GM18519 (cell line): ENCODE results near the gene EVI5.
"Not testable (repeated sequence)": the region's sequence is repeated elsewhere in the genome, so short reads cannot be mapped to it uniquely, and the experiment has no call there.

ENCODE experiments used
- ATAC-seq: cut with Tn5 transposase; IDR thresholded peaks from one replicate; pipeline ENCODE4 v1.9.1; 2021; ENCODE audit warnings: mild to moderate bottlenecking, moderate library complexity; ENCODE audit not compliant: unreplicated experiment, low FRiP score

EVI5 gene

DNA sequence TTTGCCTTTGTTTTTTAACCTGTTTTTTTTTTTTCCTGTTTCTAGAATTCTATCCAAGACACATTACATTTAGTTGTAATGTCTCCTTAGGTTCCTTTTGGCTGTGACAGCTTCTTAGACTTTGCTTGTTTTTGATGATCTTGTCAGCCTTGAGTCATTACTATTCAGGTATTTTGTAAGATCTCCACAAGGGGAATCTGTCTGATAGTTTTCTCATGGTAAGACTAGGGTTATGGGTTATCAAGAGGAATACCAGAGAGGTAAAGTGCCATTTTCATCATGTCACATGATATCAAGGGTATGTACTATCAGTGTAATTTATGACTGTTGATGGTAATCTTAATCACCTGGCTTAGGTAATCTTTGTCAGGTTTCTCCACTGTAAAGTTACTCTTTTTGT, 199.1 kb downstream of the EVI5 start:
- no peak for ATAC-seq

GRCh38 chr1:92584810-92585209, 200.1 kb downstream of the EVI5 start:
- ATAC-seq, result not testable (repeated sequence)

- ATAC-seq, result peak; percentile 84
Measured at GRCh38 chr1:92583821-92584760, 200.8 kb downstream of the EVI5 start.

DNA sequence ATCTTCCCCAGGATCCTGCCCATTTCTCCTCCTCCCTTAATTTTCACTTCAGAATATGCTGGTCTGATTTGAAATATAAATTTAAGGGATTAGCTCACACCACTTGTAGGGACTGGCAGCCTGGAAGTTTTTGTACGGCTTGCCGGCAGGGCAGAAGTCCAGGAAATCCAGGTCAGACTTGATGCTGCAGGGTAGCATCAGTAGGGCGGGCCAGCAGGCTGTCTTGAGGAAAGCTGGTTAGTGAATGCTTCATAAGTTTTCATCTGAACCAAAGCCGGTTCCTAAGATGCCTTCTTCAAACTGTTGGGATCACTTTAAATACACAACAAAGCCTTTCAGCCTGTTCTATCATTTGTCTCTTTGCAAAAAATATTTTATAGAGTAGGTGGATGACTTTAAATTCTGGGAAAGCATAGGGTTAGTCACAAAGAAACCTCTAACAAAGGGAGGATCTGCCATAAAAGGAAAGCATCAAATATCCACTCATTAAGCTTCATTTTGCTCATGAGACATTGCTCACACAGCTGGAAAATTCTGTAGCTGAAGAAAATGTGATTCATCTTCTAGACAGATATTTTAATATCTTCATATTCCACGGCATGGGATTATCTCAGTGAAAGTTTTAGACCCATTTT, 207.5 kb downstream of the EVI5 start:
- ATAC-seq, result no peak

- no peak for ATAC-seq
Measured at GRCh38 chr1:92575123-92575522, 209.8 kb downstream of the EVI5 start.

DNA sequence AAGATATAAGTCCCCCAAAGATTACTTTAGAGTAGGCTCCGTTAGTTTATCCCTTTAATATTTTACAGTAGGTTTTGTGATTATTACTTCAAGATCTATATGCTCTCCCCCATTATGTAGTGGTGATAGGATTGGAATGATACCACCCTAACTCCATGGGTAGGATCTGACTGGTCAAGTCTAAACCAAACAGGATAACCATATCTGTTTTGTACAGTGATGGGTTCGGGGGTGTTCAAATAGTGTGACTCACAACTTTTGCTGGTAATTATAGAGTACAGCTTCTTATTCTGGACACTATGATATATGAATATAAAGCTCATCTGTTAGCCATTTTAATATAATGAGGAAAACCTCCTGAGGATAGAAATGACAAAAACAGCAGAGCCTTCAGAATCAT, 212.4 kb downstream of the EVI5 start:
- no peak for ATAC-seq

DNA sequence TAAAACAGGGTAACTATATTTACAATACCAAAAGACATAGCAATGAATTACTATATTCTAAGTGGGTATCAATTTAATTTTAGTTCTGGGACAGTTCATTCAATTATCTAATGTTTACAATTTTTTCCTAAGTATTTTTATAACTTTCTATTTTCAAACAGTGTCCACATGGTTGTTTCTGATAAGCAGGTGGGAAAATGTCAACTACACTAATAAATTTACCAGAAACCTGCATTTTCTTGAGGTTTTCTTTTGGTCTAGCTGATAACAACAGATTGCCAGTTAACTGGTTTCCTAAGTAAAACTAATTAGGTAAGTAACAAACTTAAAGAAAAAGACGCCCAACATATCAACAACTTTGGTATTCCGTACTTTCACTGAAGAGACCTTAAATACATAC, 213.3 kb downstream of the EVI5 start:
- no peak for ATAC-seq

- no peak for ATAC-seq
Measured at GRCh38 chr1:92567211-92567868, 217.6 kb downstream of the EVI5 start.

DNA sequence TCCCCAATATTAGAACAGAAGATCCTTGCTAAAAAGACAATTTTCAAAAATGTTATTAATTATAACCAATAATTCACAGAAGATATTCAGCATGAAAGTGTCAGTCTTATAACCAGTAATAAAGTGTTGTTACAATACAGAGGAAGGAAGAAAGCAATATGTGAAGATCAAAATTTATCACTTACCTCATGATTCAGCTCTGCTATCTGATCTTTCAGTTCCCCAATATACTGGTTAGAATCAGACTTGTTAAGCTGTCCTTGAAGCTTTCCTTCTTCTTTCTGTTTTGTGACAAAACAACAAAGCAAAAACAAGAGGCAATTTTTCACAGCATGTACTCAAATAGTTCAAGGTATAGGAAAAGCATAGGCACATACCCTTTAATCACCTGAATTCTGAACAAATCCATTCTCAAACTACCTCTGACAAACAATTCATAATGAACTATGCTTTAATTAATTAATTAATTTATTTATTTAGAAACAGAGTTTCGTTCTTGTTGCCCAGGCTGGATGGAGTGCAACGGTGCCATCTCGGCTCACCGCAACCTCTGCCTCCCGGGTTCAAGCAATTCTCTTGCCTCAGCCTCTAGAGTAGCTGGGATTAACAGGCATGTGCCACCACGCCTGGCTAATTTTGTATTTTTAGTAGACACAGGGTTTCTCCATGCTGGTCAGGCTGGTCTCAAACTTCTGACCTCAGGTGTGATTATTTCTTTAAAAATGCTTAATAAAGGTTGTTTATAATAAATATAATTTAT, 221.3 kb downstream of the EVI5 start:
- ATAC-seq, result peak; percentile 93

DNA sequence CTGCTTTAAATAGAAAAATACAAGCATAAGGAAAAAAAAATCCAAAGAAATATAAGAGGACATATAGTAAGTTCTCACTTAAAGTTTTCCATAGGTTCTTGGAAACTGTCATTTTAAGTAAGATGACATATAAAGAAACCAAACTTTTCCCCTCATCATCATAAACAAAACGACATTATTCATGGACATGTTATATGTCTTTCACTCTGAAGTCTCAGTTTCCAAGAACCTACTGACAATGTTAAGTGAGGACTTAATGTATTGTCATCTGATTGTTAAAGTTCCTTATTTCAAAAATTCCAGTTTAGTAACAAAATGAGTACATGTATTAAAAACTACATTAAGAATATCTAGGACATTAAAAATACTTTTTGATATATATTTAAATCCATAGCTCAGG, 228.6 kb downstream of the EVI5 start:
- ATAC-seq, result no peak

DNA sequence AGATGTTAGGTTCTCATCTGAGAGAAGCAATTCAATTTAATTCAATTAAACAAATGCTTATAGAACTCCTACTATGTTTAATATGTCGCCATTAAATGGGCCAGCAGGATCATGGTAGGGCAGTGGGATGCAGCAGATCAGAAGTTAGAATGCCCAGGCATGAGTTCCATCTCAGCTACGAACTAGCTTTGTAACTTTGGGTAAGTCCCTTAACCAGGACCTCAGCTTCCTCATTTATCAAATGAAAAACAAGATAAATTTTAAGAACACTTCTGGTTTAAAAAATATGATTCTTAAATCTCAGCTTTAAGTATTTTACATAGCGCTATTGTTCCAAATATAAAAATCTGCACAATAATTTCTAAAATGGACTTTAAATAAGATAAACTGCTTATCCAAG, 230.7 kb downstream of the EVI5 start:
- no peak for ATAC-seq

DNA sequence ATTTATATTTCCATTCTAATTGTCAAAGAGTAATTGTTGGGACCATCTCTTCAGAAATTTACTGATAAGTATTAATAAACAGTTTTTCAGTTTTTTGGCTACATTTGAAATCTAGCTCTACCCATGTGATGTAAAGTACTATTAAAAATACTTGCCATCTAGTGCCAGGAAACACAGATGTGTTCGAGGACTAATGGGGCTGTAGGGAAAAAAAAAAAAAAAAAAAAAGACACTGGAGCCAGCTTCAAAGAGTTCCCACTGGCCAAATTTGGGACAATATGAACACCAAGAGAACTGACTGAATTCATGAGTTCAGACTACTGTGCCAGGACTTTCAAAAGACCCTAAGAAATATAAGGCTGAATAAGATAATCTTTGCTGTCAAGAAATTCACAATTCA, 233.0 kb downstream of the EVI5 start:
- ATAC-seq, result no peak

- ATAC-seq, result no peak
Measured at GRCh38 chr1:92544756-92545165, 240.1 kb downstream of the EVI5 start.

- ATAC-seq, result no peak
Measured at GRCh38 chr1:92543131-92544055, 241.5 kb downstream of the EVI5 start.

GRCh38 chr1:92538413-92539061, 246.4 kb downstream of the EVI5 start:
- ATAC-seq, result peak; percentile 39

GRCh38 chr1:92538048-92538412, 246.9 kb downstream of the EVI5 start:
- ATAC-seq, result peak; percentile 68

DNA sequence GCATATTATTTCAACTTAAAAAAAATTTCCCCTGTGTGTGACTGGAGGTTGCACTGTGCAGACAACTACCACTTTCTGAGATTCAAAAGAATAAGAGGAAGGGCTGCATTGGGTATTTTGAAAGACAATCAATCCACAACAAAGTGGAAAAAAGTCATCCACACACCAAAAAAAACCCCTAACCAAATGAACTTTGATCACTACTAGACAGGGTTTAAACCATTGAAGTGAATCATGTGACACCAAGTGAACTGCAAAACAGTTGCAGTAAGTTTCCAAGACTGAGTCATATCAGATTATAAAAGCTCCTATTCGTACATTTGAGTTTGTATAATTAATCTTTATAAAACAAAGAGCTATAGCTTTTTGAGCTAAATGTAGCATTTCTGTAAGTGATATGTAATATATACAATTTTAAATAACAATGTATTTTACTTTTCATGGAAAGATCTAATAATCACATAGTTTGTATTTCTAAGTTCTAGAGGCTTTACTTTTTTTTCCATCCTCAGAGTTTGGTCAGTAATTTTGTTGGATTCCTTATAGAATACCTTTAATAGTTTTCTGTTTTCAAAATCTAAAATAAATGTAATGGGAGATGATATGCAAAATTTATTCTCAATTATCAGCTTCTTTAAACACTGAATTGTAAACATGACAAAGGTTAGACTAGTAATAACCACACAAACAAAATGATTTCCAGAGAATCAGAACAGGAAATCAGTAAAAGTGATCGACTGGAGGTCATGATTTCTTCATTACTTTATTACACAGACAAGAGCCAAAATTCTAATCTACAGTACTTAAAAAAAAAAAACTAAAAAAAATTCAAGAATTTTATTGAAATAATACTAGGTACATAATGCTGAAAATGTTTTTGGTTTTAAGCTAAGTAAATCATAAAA, 247.7 kb downstream of the EVI5 start:
- peak; percentile 49 for ATAC-seq
